GM12892 (cell line): ENCODE data around the gene CCDC38.

Source experiments
- POLR2A ChIP-seq: IDR thresholded peaks from 2 replicates; pipeline ENCODE4 v1.6.1; 2011; ENCODE audit warnings: low read depth, low read length, control low read depth
- POLR2AphosphoS5 ChIP-seq: IDR thresholded peaks from 2 replicates; pipeline ENCODE4 v1.6.1; 2011; ENCODE audit warnings: low read depth, low read length, control low read depth

DNA sequence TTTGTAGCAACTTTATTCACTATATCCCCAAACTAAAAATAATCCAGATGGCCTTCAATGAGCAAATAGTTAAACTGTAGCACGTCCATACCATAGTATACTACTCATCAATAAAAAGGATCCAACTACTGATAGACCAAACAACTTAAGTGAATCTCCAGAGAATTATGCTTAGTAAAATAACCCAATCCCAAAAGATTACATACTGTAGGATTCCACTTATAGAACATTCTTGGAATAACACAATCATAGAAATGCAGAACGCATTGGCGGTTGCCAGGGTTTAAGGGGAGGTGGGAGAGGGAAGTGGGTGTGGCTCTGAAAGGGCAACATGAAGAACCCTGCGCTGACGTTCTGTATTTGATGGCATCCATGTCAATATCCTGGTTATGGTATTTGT is 55.1 kb downstream of the CCDC38 start:
- TF ChIP-seq POLR2AphosphoS5 (no peak), POLR2A (no peak)
